Endothelial cell (in vitro differentiated cells): ENCODE measurements around the gene SH3RF3. TPM values are rescaled to one million over a fixed set of nuclear protein-coding genes. Genes with fewer than 3 reads are reported as not detected.
A peak's percentile ranks its signal among the peaks of the same experiment; 100 is the strongest.

Experiments
- DNase-seq: peaks from one replicate; pipeline ENCODE4 v3.0.0; 2021; ENCODE audit warnings: low spot score
- H3K27ac Mint-ChIP-seq: one replicate; pipeline ENCODE4 v1.8.0; 2021; ENCODE audit warnings: mixed read lengths, inconsistent platforms; ENCODE audit not compliant: unreplicated experiment
- H3K27me3 Mint-ChIP-seq: one replicate; pipeline ENCODE4 v1.8.0; 2021; ENCODE audit warnings: mild to moderate bottlenecking, moderate library complexity, mixed read lengths, inconsistent platforms; ENCODE audit not compliant: unreplicated experiment
- H3K36me3 Mint-ChIP-seq: one replicate; pipeline ENCODE4 v1.8.0; 2021; ENCODE audit warnings: mild to moderate bottlenecking, low read depth, mixed read lengths, inconsistent platforms; ENCODE audit not compliant: unreplicated experiment
- H3K4me1 Mint-ChIP-seq: one replicate; pipeline ENCODE4 v1.8.0; 2021; ENCODE audit warnings: mild to moderate bottlenecking, mixed read lengths, inconsistent platforms; ENCODE audit not compliant: unreplicated experiment
- H3K4me3 Mint-ChIP-seq: one replicate; pipeline ENCODE4 v1.8.0; 2021; ENCODE audit warnings: mild to moderate bottlenecking, mixed read lengths, inconsistent platforms; ENCODE audit not compliant: unreplicated experiment
- H3K9me3 Mint-ChIP-seq: one replicate; pipeline ENCODE4 v1.8.0; 2021; ENCODE audit warnings: mixed read lengths, inconsistent platforms; ENCODE audit not compliant: unreplicated experiment
- total RNA-seq: library from RNA; stranded (reverse); fragmentation: NEBNext Ultra II Directional; extraction: Animal tissue kit (Norgen Biotek cat#: 25700); gene quantifications from one replicate; pipeline ENCODE4 v1.2.1, GENCODE V29; 2021; ENCODE audit not compliant: unreplicated experiment
- TF ChIP-seq, protein P1 (sequence below): fragments of 200-600 bp; sonication (generic); IDR thresholded peaks from one replicate; pipeline ENCODE4 v1.5.0; 2021; ENCODE audit warnings: antibody characterized with exemption; ENCODE audit not compliant: unreplicated experiment

The SH3RF3 gene
- total RNA-seq, 1 donor from 2014 or later: 12.8 TPM

DNA sequence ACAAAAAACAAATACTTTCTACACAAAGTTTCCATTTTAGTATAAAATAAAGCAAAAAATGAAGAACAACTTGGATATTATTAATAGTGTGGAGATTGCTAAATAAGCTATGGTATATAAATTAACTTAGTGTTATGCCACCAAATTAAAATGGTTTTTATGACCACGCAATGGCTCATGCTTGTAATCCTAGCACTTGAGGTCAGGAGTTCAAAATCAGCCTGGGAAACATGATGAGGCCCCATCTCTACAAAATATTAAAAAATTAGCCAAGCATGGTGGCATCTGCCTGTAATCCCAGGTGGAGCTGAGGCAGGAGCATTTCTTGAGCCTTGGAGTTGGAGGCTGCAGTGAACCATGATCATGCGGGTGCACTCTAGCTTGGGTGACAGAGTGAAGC is 108.8 kb downstream of the SH3RF3 start:
- no peak overlapping the region for H3K4me3 Mint-ChIP-seq
- no peaks in the 10 kb centered on the region for H3K9me3 Mint-ChIP-seq
- TF ChIP-seq, protein P1, sequence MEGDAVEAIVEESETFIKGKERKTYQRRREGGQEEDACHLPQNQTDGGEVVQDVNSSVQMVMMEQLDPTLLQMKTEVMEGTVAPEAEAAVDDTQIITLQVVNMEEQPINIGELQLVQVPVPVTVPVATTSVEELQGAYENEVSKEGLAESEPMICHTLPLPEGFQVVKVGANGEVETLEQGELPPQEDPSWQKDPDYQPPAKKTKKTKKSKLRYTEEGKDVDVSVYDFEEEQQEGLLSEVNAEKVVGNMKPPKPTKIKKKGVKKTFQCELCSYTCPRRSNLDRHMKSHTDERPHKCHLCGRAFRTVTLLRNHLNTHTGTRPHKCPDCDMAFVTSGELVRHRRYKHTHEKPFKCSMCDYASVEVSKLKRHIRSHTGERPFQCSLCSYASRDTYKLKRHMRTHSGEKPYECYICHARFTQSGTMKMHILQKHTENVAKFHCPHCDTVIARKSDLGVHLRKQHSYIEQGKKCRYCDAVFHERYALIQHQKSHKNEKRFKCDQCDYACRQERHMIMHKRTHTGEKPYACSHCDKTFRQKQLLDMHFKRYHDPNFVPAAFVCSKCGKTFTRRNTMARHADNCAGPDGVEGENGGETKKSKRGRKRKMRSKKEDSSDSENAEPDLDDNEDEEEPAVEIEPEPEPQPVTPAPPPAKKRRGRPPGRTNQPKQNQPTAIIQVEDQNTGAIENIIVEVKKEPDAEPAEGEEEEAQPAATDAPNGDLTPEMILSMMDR: no peak
- H3K36me3 Mint-ChIP-seq: peaks cover 9% of the 10 kb centered on the region
- peaks cover 62% of the 10 kb centered on the region for H3K4me1 Mint-ChIP-seq
- no peak overlapping the region for H3K27ac Mint-ChIP-seq
- H3K27me3 Mint-ChIP-seq: no peaks in the 10 kb centered on the region
- DNase-seq: no peak

GRCh38 chr2:109238580-109238979 is 109.6 kb downstream of the SH3RF3 start:
- Mint-ChIP-seq H3K27ac (peak overlapping the region; percentile 92), H3K36me3 (peaks cover 8% of the 10 kb centered on the region), H3K9me3 (no peaks in the 10 kb centered on the region), H3K27me3 (no peaks in the 10 kb centered on the region), H3K4me1 (peaks cover 68% of the 10 kb centered on the region), H3K4me3 (peak overlapping the region; percentile 44)
- TF ChIP-seq, protein P1: no peak
- DNase-seq: peak; percentile 53

DNA sequence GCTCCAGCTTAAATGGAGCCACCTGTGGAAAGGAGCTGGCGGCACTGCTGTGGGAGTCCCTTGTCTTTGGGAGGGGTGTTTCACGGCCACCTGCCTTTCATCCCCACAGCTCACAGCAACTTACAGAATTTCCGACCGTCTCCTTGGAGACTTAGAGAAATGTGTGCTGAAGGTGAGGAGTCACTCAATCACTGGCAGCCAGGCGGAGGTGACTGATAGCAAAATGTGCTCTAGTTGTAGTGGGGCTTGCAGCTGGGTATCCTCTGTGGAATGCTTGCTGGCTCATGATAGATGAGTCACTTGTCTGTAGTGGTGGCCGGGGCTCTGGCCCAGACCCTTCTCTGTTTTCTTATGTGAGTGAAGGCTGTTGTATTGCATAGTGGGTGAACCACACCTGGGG is 110.7 kb downstream of the SH3RF3 start:
- no peaks in the 10 kb centered on the region for H3K27me3 Mint-ChIP-seq
- TF ChIP-seq, protein P1: no peak
- H3K4me3 Mint-ChIP-seq: no peak overlapping the region
- H3K9me3 Mint-ChIP-seq: no peaks in the 10 kb centered on the region
- peaks cover 74% of the 10 kb centered on the region for H3K4me1 Mint-ChIP-seq
- H3K36me3 Mint-ChIP-seq: peaks cover 2% of the 10 kb centered on the region
- no peak for DNase-seq
- peak overlapping the region; percentile 65 for H3K27ac Mint-ChIP-seq

GRCh38 chr2:109242210-109242653 is 113.2 kb downstream of the SH3RF3 start:
- Mint-ChIP-seq H3K9me3 (no peaks in the 10 kb centered on the region), H3K4me1 (peaks cover 57% of the 10 kb centered on the region), H3K27me3 (no peaks in the 10 kb centered on the region), H3K36me3 (no peaks in the 10 kb centered on the region), H3K4me3 (no peak overlapping the region), H3K27ac (no peak overlapping the region)
- TF ChIP-seq, protein P1: no peak
- DNase-seq: no peak

DNA sequence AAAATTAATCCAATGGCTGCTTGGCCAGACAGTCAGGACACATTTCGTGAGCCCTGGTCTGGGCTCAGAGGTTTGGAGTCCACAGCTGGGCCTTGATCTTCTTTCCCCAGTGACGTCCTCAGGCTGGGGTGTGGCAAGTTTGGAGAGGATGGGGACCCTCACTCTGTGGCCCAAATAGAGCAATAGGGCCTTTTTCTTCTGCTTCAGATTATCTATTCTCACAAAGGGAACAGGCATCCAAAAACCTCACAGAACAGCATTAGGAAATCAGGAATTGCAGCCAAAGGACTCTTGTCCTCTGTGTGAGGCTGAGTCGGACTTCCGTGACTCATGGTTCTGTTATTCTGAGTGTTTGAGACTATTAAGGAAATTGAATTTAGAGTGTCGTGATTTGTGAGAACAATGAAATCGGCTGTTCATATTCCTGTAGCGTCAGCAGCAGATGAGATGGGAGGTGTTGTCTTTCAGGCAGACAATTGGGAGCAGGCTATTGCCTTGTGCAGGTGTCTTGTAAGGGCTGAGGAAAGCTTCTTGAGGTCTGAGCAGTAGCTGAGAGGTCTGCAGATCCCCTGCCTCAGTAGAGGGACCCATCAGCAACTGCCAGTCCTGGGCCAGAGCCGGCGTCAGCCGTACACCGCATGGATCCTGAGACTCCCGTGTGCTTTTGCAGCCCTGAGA is 113.8 kb downstream of the SH3RF3 start:
- TF ChIP-seq, protein P1: no peak
- Mint-ChIP-seq H3K27ac (no peak overlapping the region), H3K36me3 (no peaks in the 10 kb centered on the region), H3K27me3 (no peaks in the 10 kb centered on the region), H3K4me3 (no peak overlapping the region), H3K4me1 (peaks cover 57% of the 10 kb centered on the region), H3K9me3 (no peaks in the 10 kb centered on the region)
- DNase-seq: no peak
